MM.1S (cell line): ENCODE measurements around the gene INPP5J.

Experiments used
- DNase-seq: peaks from one replicate; pipeline ENCODE4 v3.0.0-alpha.2; 2015
- H2AFZ ChIP-seq: fragments of 300-600 bp; sonication (generic); 2 replicates; pipeline ENCODE4 v1.6.0; 2016; ENCODE audit warnings: antibody characterized with exemption, low read length
- H3F3A ChIP-seq: fragments of 300-600 bp; sonication (generic); 2 replicates; pipeline ENCODE4 v1.6.1; 2016; ENCODE audit warnings: mild to moderate bottlenecking, antibody characterized with exemption, low read length, moderate library complexity, mixed read lengths; ENCODE audit not compliant: insufficient read depth
- H3K27ac ChIP-seq: fragments of 300-600 bp; sonication (generic); 2 replicates; pipeline ENCODE4 v1.5.1; 2016; ENCODE audit warnings: mild to moderate bottlenecking, low read length
- H3K27me3 ChIP-seq: fragments of 300-600 bp; sonication (generic); replicated peaks from 2 replicates; pipeline ENCODE4 v1.6.0; 2016; ENCODE audit warnings: low read length; ENCODE audit not compliant: insufficient read depth
- H3K36me3 ChIP-seq: fragments of 300-600 bp; sonication (generic); replicated peaks from 2 replicates; pipeline ENCODE4 v1.6.1; 2016; ENCODE audit warnings: mild to moderate bottlenecking, low read length, mixed read lengths; ENCODE audit not compliant: insufficient read depth
- H3K4me1 ChIP-seq: fragments of 300-600 bp; sonication (generic); 2 replicates; pipeline ENCODE4 v1.6.1; 2016; ENCODE audit warnings: low read length, mixed read lengths
- H3K4me2 ChIP-seq: fragments of 300-600 bp; sonication (generic); 2 replicates; pipeline ENCODE4 v1.6.0; 2016; ENCODE audit warnings: low read depth, low read length
- H3K4me3 ChIP-seq: fragments of 300-600 bp; sonication (generic); 2 replicates; pipeline ENCODE4 v1.5.1; 2016; ENCODE audit warnings: low read length, mixed read lengths
- H3K79me2 ChIP-seq: fragments of 300-600 bp; sonication (generic); 2 replicates; pipeline ENCODE4 v1.6.1; 2016; ENCODE audit warnings: mixed run types, low read length, mixed read lengths
- H3K9ac ChIP-seq: fragments of 300-600 bp; sonication (generic); 2 replicates; pipeline ENCODE4 v1.6.1; 2016; ENCODE audit warnings: low read length, mixed read lengths
- H3K9me2 ChIP-seq: fragments of 300-600 bp; sonication (generic); replicated peaks from 2 replicates; pipeline ENCODE4 v1.6.1; 2016; ENCODE audit warnings: mild to moderate bottlenecking, low read length, mixed read lengths; ENCODE audit not compliant: insufficient read depth
- H3K9me3 ChIP-seq: fragments of 300-600 bp; sonication (generic); replicated peaks from 2 replicates; pipeline ENCODE4 v1.6.1; 2016; ENCODE audit warnings: mild to moderate bottlenecking, low read length, mixed read lengths; ENCODE audit not compliant: insufficient read depth
- H4K20me1 ChIP-seq: fragments of 300-600 bp; sonication (generic); 2 replicates; pipeline ENCODE4 v1.6.1; 2016; ENCODE audit warnings: mild to moderate bottlenecking, low read length, moderate library complexity, mixed read lengths; ENCODE audit not compliant: insufficient read depth
- EZH2 ChIP-seq: fragments of 300-600 bp; sonication (generic); optimal IDR thresholded peaks from 2 replicates; pipeline ENCODE3; 2017; ENCODE audit warnings: low read depth, mild to moderate bottlenecking, antibody characterized with exemption, low read length, mixed read lengths
- EZH2phosphoT487 ChIP-seq: fragments of 300-600 bp; sonication (generic); IDR thresholded peaks from 2 replicates; pipeline ENCODE4 v1.6.1; 2018; ENCODE audit warnings: antibody characterized with exemption, low read length
- TF ChIP-seq, protein P1 (sequence below): fragments of 300-600 bp; sonication (generic); IDR thresholded peaks from 2 replicates; pipeline ENCODE4 v1.5.1; 2016; ENCODE audit warnings: antibody characterized with exemption, low read length, mixed read lengths

INPP5J gene

DNA sequence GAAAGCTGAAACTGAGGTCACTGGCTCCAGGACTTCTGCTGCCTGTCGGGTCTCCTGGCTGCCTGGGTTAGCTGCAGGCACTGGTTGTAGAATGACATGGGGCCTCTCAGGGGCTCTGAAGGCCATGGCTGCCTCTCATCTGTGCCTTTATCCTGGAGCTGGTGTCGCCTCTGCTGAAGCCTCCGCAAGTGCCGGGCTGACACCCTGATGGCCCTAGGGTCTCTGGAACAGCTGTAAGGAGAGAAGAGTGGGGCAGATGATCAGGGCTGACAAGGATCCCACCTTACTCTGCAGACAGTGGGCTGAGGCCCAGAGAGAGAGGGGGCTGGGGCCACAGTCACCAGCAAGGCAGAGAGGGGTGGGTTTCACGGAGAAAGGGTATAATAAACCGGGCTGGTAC is 12.9 kb downstream of the INPP5J start:
- no peak overlapping the region for H3K27ac ChIP-seq
- no peak overlapping the region for H3K9ac ChIP-seq
- H3K9me2 ChIP-seq = no peaks in the 10 kb centered on the region
- DNase-seq = no peak
- H3F3A ChIP-seq = no peaks in the 10 kb centered on the region
- no peaks in the 10 kb centered on the region for H3K36me3 ChIP-seq
- TF ChIP-seq, protein P1, sequence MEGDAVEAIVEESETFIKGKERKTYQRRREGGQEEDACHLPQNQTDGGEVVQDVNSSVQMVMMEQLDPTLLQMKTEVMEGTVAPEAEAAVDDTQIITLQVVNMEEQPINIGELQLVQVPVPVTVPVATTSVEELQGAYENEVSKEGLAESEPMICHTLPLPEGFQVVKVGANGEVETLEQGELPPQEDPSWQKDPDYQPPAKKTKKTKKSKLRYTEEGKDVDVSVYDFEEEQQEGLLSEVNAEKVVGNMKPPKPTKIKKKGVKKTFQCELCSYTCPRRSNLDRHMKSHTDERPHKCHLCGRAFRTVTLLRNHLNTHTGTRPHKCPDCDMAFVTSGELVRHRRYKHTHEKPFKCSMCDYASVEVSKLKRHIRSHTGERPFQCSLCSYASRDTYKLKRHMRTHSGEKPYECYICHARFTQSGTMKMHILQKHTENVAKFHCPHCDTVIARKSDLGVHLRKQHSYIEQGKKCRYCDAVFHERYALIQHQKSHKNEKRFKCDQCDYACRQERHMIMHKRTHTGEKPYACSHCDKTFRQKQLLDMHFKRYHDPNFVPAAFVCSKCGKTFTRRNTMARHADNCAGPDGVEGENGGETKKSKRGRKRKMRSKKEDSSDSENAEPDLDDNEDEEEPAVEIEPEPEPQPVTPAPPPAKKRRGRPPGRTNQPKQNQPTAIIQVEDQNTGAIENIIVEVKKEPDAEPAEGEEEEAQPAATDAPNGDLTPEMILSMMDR = no peak
- TF ChIP-seq EZH2phosphoT487 (no peak), EZH2 (no peak)
- no peaks in the 10 kb centered on the region for H3K79me2 ChIP-seq
- no peak overlapping the region for H3K4me2 ChIP-seq
- peaks cover 5% of the 10 kb centered on the region; the same call in 1 of the 2 replicates for H3K27me3 ChIP-seq
- H2AFZ ChIP-seq = no peak overlapping the region
- H4K20me1 ChIP-seq = no peaks in the 10 kb centered on the region
- H3K4me1 ChIP-seq = no peaks in the 10 kb centered on the region
- no peaks in the 10 kb centered on the region for H3K9me3 ChIP-seq
- H3K4me3 ChIP-seq = no peak overlapping the region

DNA sequence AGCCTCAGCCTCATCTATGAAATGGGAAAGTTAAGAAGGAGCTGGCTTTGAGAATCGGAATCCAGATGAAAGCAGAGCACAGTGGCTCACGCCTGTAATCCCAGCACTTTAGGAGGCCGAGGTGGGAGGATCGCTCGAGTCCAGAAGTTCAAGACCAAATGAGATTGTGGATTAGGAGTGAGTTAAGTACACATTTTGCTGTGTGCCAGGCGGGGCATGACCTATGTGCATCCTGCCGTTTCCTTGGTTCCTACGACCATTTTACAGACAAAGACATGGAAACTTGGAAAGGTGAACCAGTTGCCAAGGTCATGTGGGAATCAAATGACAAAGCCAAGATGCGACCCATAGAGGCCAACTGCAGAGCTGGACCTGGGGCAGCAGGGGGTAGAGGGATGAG is 13.4 kb downstream of the INPP5J start:
- Histone ChIP-seq H3F3A (no peaks in the 10 kb centered on the region), H3K9me3 (no peaks in the 10 kb centered on the region), H3K4me2 (no peak overlapping the region), H3K9ac (no peak overlapping the region), H4K20me1 (no peaks in the 10 kb centered on the region), H3K36me3 (no peaks in the 10 kb centered on the region), H3K27ac (no peak overlapping the region), H3K9me2 (no peaks in the 10 kb centered on the region), H3K79me2 (no peaks in the 10 kb centered on the region), H3K4me3 (no peak overlapping the region), H2AFZ (no peak overlapping the region), H3K4me1 (no peaks in the 10 kb centered on the region), H3K27me3 (peaks cover 5% of the 10 kb centered on the region; the same call in 1 of the 2 replicates)
- TF ChIP-seq EZH2phosphoT487 = no peak
- no peak for DNase-seq

DNA sequence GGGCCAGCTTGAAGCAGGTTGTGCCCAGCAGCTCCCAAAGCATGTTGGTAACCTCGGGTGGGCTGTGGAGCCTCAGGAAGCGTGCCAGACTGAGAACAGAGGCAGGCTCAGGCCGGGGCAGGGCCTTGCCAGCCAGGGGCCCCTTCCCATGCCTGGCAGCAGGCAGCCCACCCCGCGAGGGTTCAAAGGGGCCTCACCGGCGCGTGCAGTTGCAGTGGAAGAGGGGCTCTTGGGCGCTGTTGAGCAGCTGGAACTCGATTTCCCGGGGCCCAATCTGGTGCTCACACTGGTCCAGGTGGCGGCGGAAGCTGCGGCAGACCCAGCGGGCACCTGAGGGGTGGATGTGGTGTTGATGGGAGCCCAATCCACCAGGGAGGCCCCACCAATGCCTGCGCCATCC is 13.9 kb downstream of the INPP5J start:
- H3F3A ChIP-seq = no peaks in the 10 kb centered on the region
- H3K4me1 ChIP-seq = no peaks in the 10 kb centered on the region
- H3K9ac ChIP-seq = no peak overlapping the region
- H2AFZ ChIP-seq = no peak overlapping the region
- no peak overlapping the region for H3K4me2 ChIP-seq
- TF ChIP-seq EZH2phosphoT487 (no peak), EZH2 (no peak)
- TF ChIP-seq, protein P1 = no peak
- peaks cover 5% of the 10 kb centered on the region; the same call in 1 of the 2 replicates for H3K27me3 ChIP-seq
- no peaks in the 10 kb centered on the region for H3K79me2 ChIP-seq
- H3K36me3 ChIP-seq = no peaks in the 10 kb centered on the region
- no peak overlapping the region for H3K27ac ChIP-seq
- no peak overlapping the region for H3K4me3 ChIP-seq
- H3K9me3 ChIP-seq = no peaks in the 10 kb centered on the region
- DNase-seq = no peak
- no peaks in the 10 kb centered on the region for H3K9me2 ChIP-seq
- no peaks in the 10 kb centered on the region for H4K20me1 ChIP-seq

DNA sequence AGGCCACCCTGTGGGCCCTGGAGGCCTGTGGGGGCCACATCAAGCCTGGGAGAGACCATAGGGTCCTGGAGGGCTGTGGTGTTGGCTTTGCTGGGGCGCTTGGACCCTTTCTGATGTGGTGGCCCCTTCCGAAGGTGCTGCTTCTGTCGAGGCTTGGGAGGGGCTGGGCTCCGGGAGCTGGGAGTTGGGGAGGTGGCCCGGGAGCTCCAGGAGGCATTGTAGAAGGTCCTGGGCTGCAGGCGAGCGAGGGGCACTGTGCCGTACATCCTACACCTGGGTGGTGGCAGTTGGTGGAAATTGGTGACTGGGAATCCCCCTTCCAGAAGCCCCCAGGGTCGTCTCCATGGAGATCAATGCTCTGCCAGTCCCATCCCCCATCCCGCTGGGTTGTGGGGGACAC is 15.0 kb downstream of the INPP5J start:
- TF ChIP-seq, protein P1 = no peak
- TF ChIP-seq EZH2phosphoT487 (no peak), EZH2 (no peak)
- Histone ChIP-seq H2AFZ (no peak overlapping the region), H3K9ac (no peak overlapping the region), H3K27me3 (peaks cover 5% of the 10 kb centered on the region; the same call in 1 of the 2 replicates), H3K36me3 (no peaks in the 10 kb centered on the region), H4K20me1 (no peaks in the 10 kb centered on the region), H3K79me2 (no peaks in the 10 kb centered on the region), H3K4me1 (no peaks in the 10 kb centered on the region), H3K4me3 (no peak overlapping the region), H3F3A (no peaks in the 10 kb centered on the region), H3K4me2 (no peak overlapping the region), H3K9me2 (no peaks in the 10 kb centered on the region), H3K9me3 (no peaks in the 10 kb centered on the region), H3K27ac (no peak overlapping the region)
- no peak for DNase-seq
